HepG2 (cell line): ENCODE measurements around the gene LSS. TPM values are rescaled to one million over a fixed set of nuclear protein-coding genes. Genes with fewer than 3 reads are reported as not detected.

ENCODE experiments used
- ATAC-seq: fragments of 200-7000 bp; cut with Tn5 transposase; 3 replicates; pipeline ENCODE4 v1.9.1; 2020; ENCODE audit warnings: mild to moderate bottlenecking, moderate library complexity
- BruUV-seq: library from RNA; stranded (reverse); fragments of 400-500 nt; replicated peaks from 2 replicates; lab custom pipeline; 2021; lab: Mats Ljungman, UMichigan
- CTCF ChIA-PET: fragments of 300-600 bp; formaldehyde crosslinking; extraction: SDS; loops from one replicate; lab custom pipeline; 2021; ENCODE audit warnings: low total read pairs, inconsistent platforms, low intra/inter-chr PET ratio; lab: Yijun Ruan, JAX
- POLR2A ChIA-PET: fragments of 350-600 bp; sonication (Branson Sonifier 250); formaldehyde crosslinking; loops from one replicate; lab custom pipeline; 2020; ENCODE audit warnings: antibody characterized with exemption, inconsistent platforms; lab: Yijun Ruan, JAX
- DNase-seq: peaks from one replicate; pipeline ENCODE4 v3.0.0-alpha.2; 2015; ENCODE audit warnings: low spot score
- FAIRE-seq: peaks from 3 replicates; lab custom pipeline; 2011; peaks lifted over from hg19 to GRCh38; lab: Jason Lieb, UNC
- H2AFZ ChIP-seq: one replicate; pipeline ENCODE4 v1.6.1; 2011; ENCODE audit warnings: low read length, inconsistent platforms
- H3K27ac ChIP-seq: fragments of 300-600 bp; 3 replicates; pipeline ENCODE4 v1.8.0; 2011; ENCODE audit warnings: mixed run types, mild to moderate bottlenecking, mixed read lengths, low read length, inconsistent platforms; ENCODE audit not compliant: insufficient read depth; ENCODE audit errors: extremely low read length
- H3K27me3 ChIP-seq, 2 experiments: fragments of 200-600 bp in 1 of 2; 2 replicates in 1 of 2; 3 replicates in 1 of 2; pipeline versions ENCODE4 v1.6.0 to v1.8.0; 2011; ENCODE audit warnings: low read length in 2 of 2, mild to moderate bottlenecking in 2 of 2, moderate library complexity in 2 of 2, inconsistent platforms in 1 of 2; ENCODE audit not compliant: insufficient read depth in 2 of 2, control insufficient read depth in 1 of 2
- H3K36me3 ChIP-seq, 2 experiments: fragments of 200-600 bp in 1 of 2; replicated peaks in 1 of 2; 2 replicates in 1 of 2; 3 replicates in 1 of 2; pipeline versions ENCODE4 v1.5.1 to v1.8.0; 2011; ENCODE audit warnings: low read length in 2 of 2, inconsistent platforms in 1 of 2; ENCODE audit not compliant: insufficient read depth in 2 of 2, control insufficient read depth in 1 of 2
- H3K4me1 ChIP-seq: 2 replicates; pipeline ENCODE4 v1.5.1; 2012; ENCODE audit warnings: low read length, inconsistent platforms; ENCODE audit not compliant: insufficient read depth
- H3K4me2 ChIP-seq: 2 replicates; pipeline ENCODE4 v1.6.0; 2011; ENCODE audit warnings: low read depth, low read length, inconsistent platforms
- H3K4me3 ChIP-seq, 3 experiments: fragments of 200-600 bp in 1 of 3; sonication (generic), shearing (Covaris generic) in 1 of 3; replicated peaks in 1 of 3; 2 replicates each; pipeline ENCODE4 v1.5.1; 2011 to 2016; ENCODE audit warnings: low read length in 3 of 3, inconsistent platforms in 2 of 3, low read depth in 2 of 3, mild to moderate bottlenecking in 2 of 3, control low read depth in 1 of 3, mixed read lengths in 1 of 3; ENCODE audit not compliant: insufficient read depth in 1 of 3
- H3K79me2 ChIP-seq: one replicate; pipeline ENCODE4 v1.6.1; 2011; ENCODE audit warnings: low read length, inconsistent platforms; ENCODE audit not compliant: insufficient read depth
- H3K9ac ChIP-seq: 2 replicates; pipeline ENCODE4 v1.6.0; 2011; ENCODE audit warnings: mild to moderate bottlenecking, low read depth, low read length, inconsistent platforms; ENCODE audit not compliant: insufficient read depth
- H3K9me3 ChIP-seq: 2 replicates; pipeline ENCODE4 v1.5.1; 2012; ENCODE audit warnings: mild to moderate bottlenecking, low read length
- H4K20me1 ChIP-seq: 2 replicates; pipeline ENCODE4 v1.6.0; 2011; ENCODE audit warnings: inconsistent platforms, mild to moderate bottlenecking, low read length, moderate library complexity; ENCODE audit not compliant: insufficient read depth
- CENPX ChIP-seq: sonication (generic); formaldehyde crosslinking; IDR thresholded peaks from 2 replicates; pipeline ENCODE4 v1.9.0; 2021; ENCODE audit warnings: mild to moderate bottlenecking, missing genetic modification reagents, moderate library complexity
- GFI1 ChIP-seq: sonication (generic); formaldehyde crosslinking; IDR thresholded peaks from 2 replicates; pipeline ENCODE4 v1.5.0; 2020; ENCODE audit warnings: missing genetic modification reagents, mild to moderate bottlenecking, borderline replicate concordance
- ISL2 ChIP-seq: sonication (generic); formaldehyde crosslinking; IDR thresholded peaks from 2 replicates; pipeline ENCODE4 v1.5.0; 2020; ENCODE audit warnings: missing genetic modification reagents
- MEIS1 ChIP-seq: sonication (generic); formaldehyde crosslinking; IDR thresholded peaks from 2 replicates; pipeline ENCODE4 v1.9.0; 2021; ENCODE audit warnings: mild to moderate bottlenecking, missing genetic modification reagents, moderate library complexity, borderline replicate concordance
- MTF2 ChIP-seq: sonication (generic); formaldehyde crosslinking; IDR thresholded peaks from 2 replicates; pipeline ENCODE4 v1.5.0; 2020; ENCODE audit warnings: missing genetic modification reagents, borderline replicate concordance
- PLRG1 ChIP-seq: fragments of 450-650 bp; conservative IDR thresholded peaks from 2 replicates; pipeline ENCODE4 v1.6.1; 2016
- POLR2A ChIP-seq, 2 experiments: IDR thresholded peaks; 2 replicates each; pipeline ENCODE4 v1.6.1; 2011; ENCODE audit warnings: low read depth in 2 of 2, low read length in 2 of 2, mild to moderate bottlenecking in 1 of 2, moderate library complexity in 1 of 2; ENCODE audit not compliant: insufficient read depth in 1 of 2
- RFXAP ChIP-seq: sonication (generic); formaldehyde crosslinking; IDR thresholded peaks from 2 replicates; pipeline ENCODE4 v1.4.0; 2020; ENCODE audit warnings: missing genetic modification reagents, borderline replicate concordance
- SPEN ChIP-seq: sonication (generic); formaldehyde crosslinking; IDR thresholded peaks from 2 replicates; pipeline ENCODE4 v1.5.1; 2020; ENCODE audit warnings: low read depth, mild to moderate bottlenecking, missing genetic modification reagents
- ZBTB1 ChIP-seq: sonication (generic); formaldehyde crosslinking; IDR thresholded peaks from 2 replicates; pipeline ENCODE4 v1.4.0; 2020; ENCODE audit warnings: missing genetic modification reagents, borderline replicate concordance
- ZC3H4 ChIP-seq: sonication (generic); formaldehyde crosslinking; IDR thresholded peaks from 2 replicates; pipeline ENCODE4 v1.4.0; 2020; ENCODE audit warnings: missing genetic modification reagents, borderline replicate concordance
- ZFP36L2 ChIP-seq: sonication (generic); formaldehyde crosslinking; IDR thresholded peaks from 2 replicates; pipeline ENCODE4 v1.4.0; 2020; ENCODE audit warnings: missing genetic modification reagents
- ZNF207 ChIP-seq: fragments of 450-650 bp; IDR thresholded peaks from 2 replicates; pipeline ENCODE4 v1.6.1; 2016; ENCODE audit warnings: antibody characterized with exemption, borderline replicate concordance
- ZNF44 ChIP-seq: sonication (generic); formaldehyde crosslinking; IDR thresholded peaks from 2 replicates; pipeline ENCODE4 v1.5.1; 2020; ENCODE audit warnings: mild to moderate bottlenecking, missing genetic modification reagents
- ZNF644 ChIP-seq: IDR thresholded peaks from 2 replicates; pipeline ENCODE4 v1.6.1; 2016; ENCODE audit warnings: low read depth
- ZNF792 ChIP-seq: IDR thresholded peaks from 2 replicates; pipeline ENCODE4 v1.6.1; 2016
- WGBS: methylation state at CpG from one replicate; pipeline ENCODE4 v1.1.6; 2017; ENCODE audit warnings: low lambda C conversion rate; 5-methylcytosine and 5-hydroxymethylcytosine counted together
- in situ Hi-C: cut with HindIII; loops from 2 replicates; pipeline ENCODE4 v1.10.0; 2017; ENCODE audit warnings: low pct_unique_long_range_greater_than_20kb; ENCODE audit not compliant: extremely low pct_ligation_motif_present
- intact Hi-C: fragments of 100-400 bp; cut with micrococcal nuclease; formaldehyde crosslinking; loops from one replicate; pipeline ENCODE4 v1.10.0; 2022; ENCODE audit not compliant: unreplicated experiment
- polyA plus RNA-seq, 8 experiments: library from polyadenylated mRNA; depleted of rRNA in 3 of 8; stranded (reverse) in 7 of 8; unstranded in 1 of 8; fragments of >200 nt; fragmentation: Illumina TruSeq in 4 of 8; extraction: Trizol in 4 of 8; gene quantifications; 2 replicates each; pipeline versions ENCODE4 v1.2.1 to v1.2.3, GENCODE V29; 2011 to 2016; ENCODE audit warnings: low read depth in 4 of 8, missing spikeins in 1 of 8, mixed read lengths in 1 of 8; ENCODE audit not compliant: insufficient read depth in 1 of 8
- total RNA-seq, 5 experiments: library from RNA; depleted of rRNA; stranded (reverse); fragments of >200 nt; fragmentation: Illumina TruSeq; extraction: Trizol; gene quantifications; 2 replicates each; pipeline ENCODE4 v1.2.3, GENCODE V29; 2016; ENCODE audit warnings: low read depth in 1 of 5
- TF ChIP-seq, protein P1 (sequence below): IDR thresholded peaks from 2 replicates; pipeline ENCODE4 v1.6.1; 2016; ENCODE audit warnings: missing compliant biosample characterization, missing genetic modification reagents, borderline replicate concordance

Gene LSS
- total and polyA plus RNA-seq, 2 of the 13 experiments (the other 11 are each of a cell fraction or from before 2014, with no cell fraction given): 72.6 to 113 TPM

GRCh38 chr21:46243960-46244361 is 15.4 kb upstream of the LSS start:
- 94% methylated on average over 2 of the region's 3 CpGs for WGBS
- no peak for ATAC-seq
- Histone ChIP-seq H2AFZ (no peak overlapping the region), H3K27ac (no peak overlapping the region), H3K79me2 (no peaks in the 10 kb centered on the region), H4K20me1 (no peaks in the 10 kb centered on the region; the same call in 1 of the 2 replicates), H3K4me3 (no peak overlapping the region), H3K4me2 (no peak overlapping the region), H3K27me3 (no peaks in the 10 kb centered on the region), H3K36me3 (peaks cover 47 to 90% of the 10 kb centered on the region in 2 experiments), H3K9ac (no peak overlapping the region), H3K9me3 (no peaks in the 10 kb centered on the region), H3K4me1 (no peaks in the 10 kb centered on the region)
- intact Hi-C loops (no loop called here), in situ Hi-C loops (no loop called here)
- CTCF ChIA-PET: no interaction called here
- POLR2A ChIA-PET: no interaction called here
- no peak for DNase-seq
- no TSS peak for BruUV-seq
- TF ChIP-seq, protein P1, sequence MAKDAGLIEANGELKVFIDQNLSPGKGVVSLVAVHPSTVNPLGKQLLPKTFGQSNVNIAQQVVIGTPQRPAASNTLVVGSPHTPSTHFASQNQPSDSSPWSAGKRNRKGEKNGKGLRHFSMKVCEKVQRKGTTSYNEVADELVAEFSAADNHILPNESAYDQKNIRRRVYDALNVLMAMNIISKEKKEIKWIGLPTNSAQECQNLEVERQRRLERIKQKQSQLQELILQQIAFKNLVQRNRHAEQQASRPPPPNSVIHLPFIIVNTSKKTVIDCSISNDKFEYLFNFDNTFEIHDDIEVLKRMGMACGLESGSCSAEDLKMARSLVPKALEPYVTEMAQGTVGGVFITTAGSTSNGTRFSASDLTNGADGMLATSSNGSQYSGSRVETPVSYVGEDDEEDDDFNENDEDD (CRISPR knock-in tag): no peak
- TF ChIP-seq ZBTB1 (CRISPR knock-in tag) (no peak), ISL2 (no peak), ZNF44 (CRISPR knock-in tag) (no peak), MTF2 (CRISPR knock-in tag) (no peak), SPEN (CRISPR knock-in tag) (no peak), CENPX (no peak), POLR2A (IDR thresholded peaks at IDR 0.05; ENCODE audit: insufficient read depth in 1 of 2, low read depth in 2 of 2, low read length in 2 of 2) (no peak), ZFP36L2 (CRISPR knock-in tag) (no peak), GFI1 (no peak), PLRG1 (no peak), ZNF207 (no peak), ZNF644 (no peak), ZNF792 (CRISPR knock-in tag) (no peak), ZC3H4 (CRISPR knock-in tag) (no peak), RFXAP (CRISPR knock-in tag) (no peak), MEIS1 (CRISPR knock-in tag) (no peak)
- FAIRE-seq: no peak
